Erythroblast (primary cell): ENCODE results near the gene PCDHA1.
A peak's percentile ranks its signal among the peaks of the same experiment; 100 is the strongest.
"Not testable (repeated sequence)": the region's sequence is repeated elsewhere in the genome, so short reads cannot be mapped to it uniquely, and the experiment has no call there.

ENCODE experiments used
- DNase-seq, 2 experiments: peaks; one replicate each; lab custom pipeline; 2025; lab: John Stamatoyannopoulos, UW
- GATA1 ChIP-seq: IDR thresholded peaks from 2 replicates; pipeline ENCODE4 v1.6.1; 2011; ENCODE audit warnings: low read depth, mild to moderate bottlenecking, control low read depth, low read length, moderate library complexity
- POLR2A ChIP-seq: IDR thresholded peaks from 2 replicates; pipeline ENCODE4 v1.6.1; 2011; ENCODE audit warnings: mild to moderate bottlenecking, low read length

The PCDHA1 gene

DNA sequence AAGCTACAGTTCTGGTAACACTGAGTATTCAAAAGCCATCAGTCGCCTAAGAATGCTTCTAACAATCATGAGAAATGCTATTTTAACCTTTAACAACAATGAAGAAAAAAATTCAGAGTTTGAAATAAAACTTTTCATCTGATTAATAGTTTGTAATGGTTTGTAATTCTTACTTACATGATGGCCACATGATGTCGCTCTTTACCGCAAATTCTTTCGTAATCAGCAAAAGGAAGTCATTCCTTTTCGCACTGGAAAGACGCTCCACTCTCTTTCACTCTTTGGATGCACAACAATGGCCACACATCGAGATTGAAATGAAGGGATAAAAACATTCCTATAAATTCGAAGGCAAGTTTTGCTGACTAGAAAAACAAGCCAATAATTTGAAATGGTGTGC, 48.1 kb downstream of the PCDHA1 start, which contains the start of gene PCDHA7:
TSS of gene PCDHA7 (plus strand) at position 277 of the 400 bp plus-strand sequence. CDS start at position 392, 115 bp downstream.
- TF ChIP-seq GATA1 (no peak), POLR2A (no peak)
- DNase-seq: peak in 1 of 2 experiments; percentile 3

DNA sequence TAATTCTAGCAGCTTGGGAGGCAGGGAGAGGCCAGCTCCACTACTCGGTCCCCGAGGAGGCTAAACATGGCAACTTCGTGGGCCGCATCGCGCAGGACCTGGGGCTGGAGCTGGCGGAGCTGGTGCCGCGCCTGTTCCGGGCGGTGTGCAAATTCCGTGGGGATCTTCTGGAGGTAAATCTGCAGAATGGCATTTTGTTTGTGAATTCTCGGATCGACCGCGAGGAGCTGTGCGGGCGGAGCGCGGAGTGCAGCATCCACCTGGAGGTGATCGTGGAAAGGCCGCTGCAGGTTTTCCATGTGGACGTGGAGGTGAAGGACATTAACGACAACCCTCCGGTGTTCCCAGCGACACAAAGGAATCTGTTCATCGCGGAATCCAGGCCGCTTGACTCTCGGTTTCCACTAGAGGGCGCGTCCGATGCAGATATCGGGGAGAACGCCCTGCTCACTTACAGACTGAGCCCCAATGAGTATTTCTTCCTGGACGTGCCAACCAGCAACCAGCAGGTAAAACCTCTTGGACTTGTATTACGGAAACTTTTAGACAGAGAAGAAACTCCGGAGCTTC, 48.6 kb downstream of the PCDHA1 start:
- not testable (repeated sequence) for DNase-seq

GRCh38 chr5:140835622-140836510, 49.9 kb downstream of the PCDHA1 start:
- DNase-seq: no peak
- TF ChIP-seq POLR2A (no peak), GATA1 (no peak)

DNA sequence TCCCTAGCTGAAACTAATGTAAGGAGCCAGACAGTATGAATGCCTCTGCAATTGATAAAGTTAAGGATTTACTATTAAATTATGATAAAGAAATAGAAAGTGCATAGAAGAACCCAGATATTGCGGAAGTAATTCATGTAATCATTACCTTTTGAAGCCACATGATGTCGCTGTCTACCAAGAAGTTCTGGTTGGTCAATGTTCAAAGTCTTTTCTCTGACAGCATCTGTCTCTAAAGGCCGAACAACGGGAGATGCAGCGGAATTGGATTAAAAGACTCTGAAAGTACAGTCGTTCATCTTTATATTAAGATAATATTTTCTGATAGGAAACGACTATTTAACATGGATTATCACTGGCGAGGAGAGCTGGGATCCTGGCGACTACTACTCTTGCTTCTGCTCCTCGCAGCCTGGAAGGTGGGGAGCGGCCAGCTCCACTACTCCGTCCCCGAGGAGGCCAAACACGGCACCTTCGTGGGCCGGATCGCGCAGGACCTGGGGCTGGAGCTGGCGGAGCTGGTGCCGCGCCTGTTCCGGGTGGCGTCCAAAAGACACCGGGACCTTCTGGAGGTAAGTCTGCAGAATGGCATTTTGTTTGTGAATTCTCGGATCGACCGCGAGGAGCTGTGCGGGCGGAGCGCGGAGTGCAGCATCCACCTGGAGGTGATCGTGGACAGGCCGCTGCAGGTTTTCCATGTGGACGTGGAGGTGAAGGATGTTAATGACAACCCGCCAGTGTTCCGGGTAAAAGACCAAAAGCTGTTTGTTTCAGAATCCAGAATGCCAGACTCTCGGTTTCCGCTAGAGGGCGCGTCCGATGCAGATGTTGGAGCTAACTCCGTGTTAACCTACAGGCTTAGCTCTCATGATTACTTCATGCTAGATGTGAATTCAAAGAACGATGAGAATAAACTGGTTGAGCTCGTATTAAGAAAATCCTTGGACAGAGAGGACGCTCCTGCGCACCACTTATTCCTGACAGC, 55.3 kb downstream of the PCDHA1 start, which contains the start of gene PCDHA8:
TSS of gene PCDHA8 (plus strand) at position 210 of the 985 bp plus-strand sequence. CDS start at position 345, 135 bp downstream.
- peak; percentile 13 to 27 for DNase-seq
- TF ChIP-seq POLR2A: no peak
- no peak for TF ChIP-seq GATA1

DNA sequence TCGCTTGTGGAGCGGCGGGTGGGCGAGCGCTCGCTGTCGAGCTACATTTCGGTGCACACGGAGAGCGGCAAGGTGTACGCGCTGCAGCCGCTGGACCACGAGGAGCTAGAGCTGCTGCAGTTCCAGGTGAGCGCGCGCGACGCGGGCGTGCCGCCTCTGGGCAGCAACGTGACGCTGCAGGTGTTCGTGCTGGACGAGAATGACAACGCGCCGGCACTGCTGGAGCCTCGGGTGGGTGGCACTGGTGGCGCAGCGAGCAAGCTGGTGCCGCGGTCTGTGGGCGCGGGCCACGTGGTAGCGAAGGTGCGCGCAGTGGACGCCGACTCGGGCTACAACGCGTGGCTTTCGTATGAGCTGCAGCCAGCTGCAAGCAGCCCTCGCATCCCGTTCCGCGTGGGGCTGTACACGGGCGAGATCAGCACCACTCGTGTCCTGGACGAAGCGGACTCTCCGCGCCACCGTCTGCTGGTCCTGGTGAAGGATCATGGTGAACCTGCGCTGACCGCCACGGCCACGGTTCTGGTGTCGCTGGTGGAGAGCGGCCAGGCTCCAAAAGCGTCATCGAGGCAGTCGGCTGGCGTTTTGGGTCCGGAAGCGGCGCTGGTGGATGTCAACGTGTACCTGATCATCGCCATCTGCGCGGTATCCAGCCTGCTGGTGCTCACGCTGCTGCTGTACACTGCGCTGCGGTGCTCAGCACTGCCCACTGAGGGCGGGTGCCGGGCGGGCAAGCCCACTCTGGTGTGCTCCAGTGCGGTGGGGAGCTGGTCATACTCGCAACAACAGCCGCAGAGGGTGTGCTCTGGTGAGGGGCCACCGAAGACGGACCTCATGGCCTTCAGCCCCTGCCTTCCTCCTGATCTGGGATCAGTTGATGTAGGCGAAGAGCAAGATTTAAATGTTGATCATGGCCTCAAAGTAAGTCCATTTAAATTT, 57.1 kb downstream of the PCDHA1 start:
- TF ChIP-seq POLR2A (no peak), GATA1 (no peak)
- no peak for DNase-seq

- DNase-seq: not testable (repeated sequence)
These were observed 62.5 kb downstream of the PCDHA1 start, which contains the start of gene PCDHA9 for GRCh38 chr5:140848139-140849102. Gene PCDHA9, plus strand, starts transcription at chr5:140848382. Its CDS starts 114 bp downstream, at chr5:140848496.

- DNase-seq: not testable (repeated sequence)
These were observed 64.1 kb downstream of the PCDHA1 start for GRCh38 chr5:140849831-140850634.

DNA sequence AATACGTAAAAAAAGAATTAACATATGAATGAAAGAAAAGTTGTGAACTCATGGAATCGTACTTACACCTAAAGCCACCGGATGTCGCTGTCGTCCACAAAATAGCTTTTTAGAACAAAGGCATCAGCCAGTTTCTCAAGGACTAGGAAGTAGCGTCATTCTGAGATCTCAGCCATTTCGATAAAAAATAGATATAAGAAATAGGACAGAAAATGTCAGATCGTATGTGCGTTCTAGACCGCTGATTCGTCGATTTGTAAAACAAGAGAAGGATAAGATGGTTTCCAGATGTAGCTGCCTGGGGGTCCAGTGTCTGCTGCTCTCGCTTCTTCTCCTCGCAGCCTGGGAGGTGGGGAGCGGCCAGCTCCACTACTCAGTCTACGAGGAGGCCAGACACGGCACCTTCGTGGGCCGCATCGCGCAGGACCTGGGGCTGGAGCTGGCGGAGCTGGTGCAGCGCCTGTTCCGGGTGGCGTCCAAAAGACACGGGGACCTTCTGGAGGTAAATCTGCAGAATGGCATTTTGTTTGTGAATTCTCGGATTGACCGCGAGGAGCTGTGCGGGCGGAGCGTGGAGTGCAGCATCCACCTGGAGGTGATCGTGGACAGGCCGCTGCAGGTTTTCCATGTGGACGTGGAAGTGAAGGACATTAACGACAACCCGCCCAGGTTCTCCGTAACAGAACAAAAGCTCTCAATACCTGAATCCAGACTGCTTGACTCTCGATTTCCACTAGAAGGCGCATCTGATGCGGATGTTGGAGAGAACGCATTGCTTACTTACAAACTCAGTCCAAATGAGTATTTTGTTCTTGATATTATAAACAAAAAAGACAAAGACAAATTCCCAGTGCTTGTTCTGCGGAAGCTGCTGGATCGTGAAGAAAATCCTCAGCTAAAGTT, 70.1 kb downstream of the PCDHA1 start, which contains the start of gene PCDHA10:
TSS of gene PCDHA10 (plus strand) at position 126 of the 903 bp plus-strand sequence. CDS start at position 278, 152 bp downstream.
- TF ChIP-seq POLR2A (no peak), GATA1 (no peak)
- peak in 1 of 2 experiments; percentile 11 for DNase-seq

DNA sequence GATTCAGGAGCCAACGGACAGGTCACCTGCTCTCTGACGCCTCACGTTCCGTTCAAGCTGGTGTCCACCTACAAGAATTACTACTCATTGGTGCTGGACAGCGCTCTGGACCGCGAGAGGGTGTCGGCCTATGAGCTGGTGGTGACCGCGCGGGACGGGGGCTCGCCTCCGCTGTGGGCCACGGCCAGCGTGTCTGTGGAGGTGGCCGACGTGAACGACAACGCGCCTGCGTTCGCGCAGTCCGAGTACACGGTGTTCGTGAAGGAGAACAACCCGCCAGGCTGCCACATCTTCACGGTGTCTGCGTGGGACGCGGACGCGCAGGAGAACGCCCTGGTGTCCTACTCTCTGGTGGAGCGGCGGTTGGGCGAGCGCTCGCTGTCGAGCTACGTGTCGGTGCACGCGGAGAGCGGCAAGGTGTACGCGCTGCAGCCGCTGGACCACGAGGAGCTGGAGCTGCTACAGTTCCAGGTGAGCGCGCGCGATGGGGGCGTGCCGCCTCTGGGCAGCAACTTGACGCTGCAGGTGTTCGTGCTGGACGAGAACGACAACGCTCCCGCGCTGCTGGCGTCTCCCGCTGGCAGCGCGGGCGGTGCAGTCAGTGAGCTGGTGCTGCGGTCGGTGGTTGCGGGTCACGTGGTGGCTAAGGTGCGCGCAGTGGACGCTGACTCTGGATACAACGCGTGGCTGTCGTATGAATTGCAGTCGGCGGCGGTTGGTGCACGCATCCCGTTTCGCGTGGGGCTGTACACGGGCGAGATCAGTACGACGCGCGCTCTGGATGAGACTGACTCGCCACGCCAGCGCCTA, 71.4 kb downstream of the PCDHA1 start:
- DNase-seq: no peak
- TF ChIP-seq GATA1 (no peak), POLR2A (no peak)
